ENCODE data around the gene DGKI. TPM values are rescaled to one million over a fixed set of nuclear protein-coding genes. Genes with fewer than 3 reads are reported as not detected.

The DGKI gene
- total RNA-seq, 1 experiment from 2014 or later: not detected

DNA sequence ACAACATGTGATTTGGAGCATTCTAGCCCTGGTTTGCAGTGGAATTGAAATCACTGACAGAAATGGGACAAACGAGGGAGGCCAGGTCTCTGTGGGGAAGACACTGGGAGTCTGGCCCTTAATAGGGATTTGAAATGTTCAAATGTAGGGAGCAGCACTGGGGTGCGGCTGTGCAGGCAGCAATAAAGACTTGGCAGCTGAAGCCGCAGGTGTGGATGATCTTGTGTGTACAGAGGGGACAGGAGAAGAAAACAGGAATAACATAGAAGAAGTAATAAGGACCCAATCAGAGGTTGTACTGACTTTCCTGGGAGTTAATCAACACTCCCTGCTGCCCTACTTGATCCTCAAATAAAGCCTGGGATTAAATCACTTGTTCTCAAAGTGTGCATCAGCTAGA is 375.6 kb downstream of the DGKI start:
- H3K27me3 ChIP-seq (ENCODE audit: low read length): no peaks in the 10 kb centered on the region
- no peak overlapping the region for H3K27ac ChIP-seq (ENCODE audit: low read length)
- no peak overlapping the region for H3K4me2 ChIP-seq (ENCODE audit: low read depth, low read length, poor library complexity, severe bottlenecking)
- H3K4me1 ChIP-seq (ENCODE audit: low read length): peaks cover 8% of the 10 kb centered on the region
- H3K36me3 ChIP-seq (ENCODE audit: insufficient read depth, low read length): no peaks in the 10 kb centered on the region
- no peak overlapping the region for H3K9ac ChIP-seq (ENCODE audit: low read length)
- no peak for DNase-seq
- no peaks in the 10 kb centered on the region for H3K9me3 ChIP-seq (ENCODE audit: low read length)
- H4K20me1 ChIP-seq (ENCODE audit: insufficient read depth, low read depth, low read length): no peaks in the 10 kb centered on the region
- no peak overlapping the region for H2AFZ ChIP-seq (ENCODE audit: low read length)
- H3K4me3 ChIP-seq (ENCODE audit: low read length): no peak overlapping the region
- no peaks in the 10 kb centered on the region for H3K9me2 ChIP-seq (replicated peaks; ENCODE audit: insufficient read depth, low read length)
- no peaks in the 10 kb centered on the region for H3K79me2 ChIP-seq (ENCODE audit: low read length)

DNA sequence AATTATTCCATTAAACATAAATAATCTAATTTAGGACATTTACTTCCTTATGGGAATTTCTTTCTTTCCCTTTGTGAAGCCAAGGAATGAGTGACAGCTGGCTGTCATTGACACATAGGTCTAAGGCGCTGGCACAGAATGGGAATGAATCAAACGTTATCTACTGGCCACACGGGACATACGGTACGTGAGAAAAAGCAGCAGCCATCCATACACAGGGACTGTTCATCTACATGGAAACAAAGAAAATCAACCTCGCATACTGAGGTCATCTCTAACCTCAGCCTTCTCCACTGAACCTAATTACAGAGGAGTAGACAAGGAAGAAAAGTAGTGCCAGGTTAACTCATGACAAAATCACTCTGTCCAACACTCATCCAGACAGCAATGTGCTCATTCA is 376.9 kb downstream of the DGKI start:
- no peak overlapping the region for H3K27ac ChIP-seq (ENCODE audit: low read length)
- no peaks in the 10 kb centered on the region for H3K27me3 ChIP-seq (ENCODE audit: low read length)
- no peak overlapping the region for H3K9ac ChIP-seq (ENCODE audit: low read length)
- H3K4me2 ChIP-seq (ENCODE audit: low read depth, low read length, poor library complexity, severe bottlenecking): no peak overlapping the region
- H3K9me3 ChIP-seq (ENCODE audit: low read length): no peaks in the 10 kb centered on the region
- H4K20me1 ChIP-seq (ENCODE audit: insufficient read depth, low read depth, low read length): no peaks in the 10 kb centered on the region
- no peak for DNase-seq
- H3K36me3 ChIP-seq (ENCODE audit: insufficient read depth, low read length): no peaks in the 10 kb centered on the region
- no peaks in the 10 kb centered on the region for H3K9me2 ChIP-seq (replicated peaks; ENCODE audit: insufficient read depth, low read length)
- H3K4me3 ChIP-seq (ENCODE audit: low read length): no peak overlapping the region
- no peaks in the 10 kb centered on the region for H3K79me2 ChIP-seq (ENCODE audit: low read length)
- H3K4me1 ChIP-seq (ENCODE audit: low read length): peaks cover 10% of the 10 kb centered on the region
- no peak overlapping the region for H2AFZ ChIP-seq (ENCODE audit: low read length)

DNA sequence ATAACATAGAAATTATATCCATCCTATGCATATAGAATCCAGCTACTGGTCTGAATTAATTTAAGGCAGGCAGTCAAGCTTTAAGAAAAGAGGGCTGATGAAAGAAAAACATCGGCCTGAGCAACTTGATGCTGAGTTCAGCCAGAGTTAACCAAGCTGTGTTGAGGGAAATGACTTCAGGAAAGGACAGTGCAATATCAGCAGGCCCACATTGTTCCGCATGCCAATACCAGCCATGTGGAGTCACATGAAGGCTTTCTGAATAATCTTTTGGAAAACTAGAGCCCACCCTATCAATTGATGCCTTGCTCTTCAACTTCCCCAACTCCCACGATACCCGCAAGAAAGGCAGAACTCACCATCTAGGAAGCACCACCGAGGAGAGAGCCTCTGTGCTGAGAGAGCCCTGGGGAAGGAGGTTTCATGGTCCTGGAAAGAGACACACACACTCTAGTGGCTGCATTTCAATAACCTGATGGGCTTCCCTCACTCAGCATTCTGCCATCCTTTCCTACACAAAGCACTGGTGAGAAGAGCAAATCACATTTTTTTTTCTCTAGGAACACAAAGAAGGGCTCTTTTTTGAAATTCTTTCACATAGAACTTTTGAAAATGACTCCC is 377.5 kb downstream of the DGKI start:
- H3K9me3 ChIP-seq (ENCODE audit: low read length): no peaks in the 10 kb centered on the region
- no peaks in the 10 kb centered on the region for H3K79me2 ChIP-seq (ENCODE audit: low read length)
- H3K36me3 ChIP-seq (ENCODE audit: insufficient read depth, low read length): no peaks in the 10 kb centered on the region
- H4K20me1 ChIP-seq (ENCODE audit: insufficient read depth, low read depth, low read length): no peaks in the 10 kb centered on the region
- no peak overlapping the region for H3K4me3 ChIP-seq (ENCODE audit: low read length)
- peaks cover 10% of the 10 kb centered on the region for H3K4me1 ChIP-seq (ENCODE audit: low read length)
- no peak overlapping the region for H3K27ac ChIP-seq (ENCODE audit: low read length)
- no peak overlapping the region for H3K9ac ChIP-seq (ENCODE audit: low read length)
- DNase-seq: no peak
- no peaks in the 10 kb centered on the region for H3K27me3 ChIP-seq (ENCODE audit: low read length)
- H2AFZ ChIP-seq (ENCODE audit: low read length): no peak overlapping the region
- no peak overlapping the region for H3K4me2 ChIP-seq (ENCODE audit: low read depth, low read length, poor library complexity, severe bottlenecking)
- no peaks in the 10 kb centered on the region for H3K9me2 ChIP-seq (replicated peaks; ENCODE audit: insufficient read depth, low read length)

DNA sequence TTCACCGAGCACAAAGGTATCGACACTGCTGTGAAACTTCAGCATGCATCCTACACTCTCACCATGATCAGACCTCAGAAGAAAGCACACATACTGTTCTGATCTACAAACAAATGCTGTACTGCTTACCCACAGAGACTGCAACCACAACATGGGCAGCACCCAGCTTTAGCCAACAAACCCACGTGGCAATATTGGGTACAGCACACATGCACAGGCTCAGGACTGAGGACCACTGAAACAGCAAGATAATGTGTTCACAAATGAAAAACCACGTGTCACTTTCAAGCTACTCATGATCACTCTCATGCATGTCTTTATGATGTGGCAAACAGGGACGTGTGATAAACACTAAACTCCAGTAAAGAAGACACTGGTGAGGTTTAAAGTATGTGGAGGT is 383.9 kb downstream of the DGKI start:
- Histone ChIP-seq H3K27ac (ENCODE audit: low read length) (no peak overlapping the region), H2AFZ (ENCODE audit: low read length) (no peak overlapping the region; the same call in 1 of the 2 replicates), H3K36me3 (ENCODE audit: insufficient read depth, low read length) (no peaks in the 10 kb centered on the region), H3K9me2 (replicated peaks; ENCODE audit: insufficient read depth, low read length) (no peaks in the 10 kb centered on the region), H4K20me1 (ENCODE audit: insufficient read depth, low read depth, low read length) (no peaks in the 10 kb centered on the region), H3K4me2 (ENCODE audit: low read depth, low read length, poor library complexity, severe bottlenecking) (no peak overlapping the region), H3K4me3 (ENCODE audit: low read length) (no peak overlapping the region), H3K4me1 (ENCODE audit: low read length) (peaks cover 10% of the 10 kb centered on the region), H3K9me3 (ENCODE audit: low read length) (no peaks in the 10 kb centered on the region), H3K9ac (ENCODE audit: low read length) (no peak overlapping the region), H3K27me3 (ENCODE audit: low read length) (no peaks in the 10 kb centered on the region), H3K79me2 (ENCODE audit: low read length) (no peaks in the 10 kb centered on the region)
- DNase-seq: no peak

DNA sequence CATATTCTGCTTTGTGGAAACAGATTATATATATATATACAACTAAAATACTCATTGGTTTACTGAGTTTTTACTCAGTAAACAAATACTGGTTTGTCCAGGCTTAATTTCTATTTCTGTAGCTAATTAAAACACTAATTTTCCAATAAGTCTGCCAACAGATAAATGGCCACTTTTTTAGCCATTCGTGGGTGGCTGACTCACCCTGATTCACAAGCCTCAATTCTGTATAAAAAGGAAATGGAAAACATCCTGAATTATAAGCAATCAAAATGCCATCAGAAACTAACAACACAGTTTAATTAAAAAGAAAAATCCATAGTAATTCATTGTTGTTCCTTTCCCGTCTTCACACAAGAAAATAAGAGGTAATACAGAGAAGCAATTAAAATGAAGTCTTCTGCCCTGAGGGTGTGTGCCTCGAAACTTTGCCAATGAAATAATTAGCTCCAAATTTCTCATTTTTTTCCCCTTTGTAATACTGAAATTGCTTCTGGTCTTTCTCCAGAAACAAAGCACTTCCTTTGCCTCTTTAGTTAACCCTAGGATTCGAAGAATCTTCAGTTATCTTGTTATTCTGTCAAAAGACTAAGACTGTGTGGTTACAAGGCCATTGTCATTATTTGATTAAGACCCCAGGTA is 384.6 kb downstream of the DGKI start:
- Histone ChIP-seq H3K27ac (ENCODE audit: low read length) (no peak overlapping the region), H4K20me1 (ENCODE audit: insufficient read depth, low read depth, low read length) (no peaks in the 10 kb centered on the region), H3K9ac (ENCODE audit: low read length) (no peak overlapping the region), H3K36me3 (ENCODE audit: insufficient read depth, low read length) (no peaks in the 10 kb centered on the region), H3K9me2 (replicated peaks; ENCODE audit: insufficient read depth, low read length) (no peaks in the 10 kb centered on the region), H3K79me2 (ENCODE audit: low read length) (no peaks in the 10 kb centered on the region), H3K27me3 (ENCODE audit: low read length) (no peaks in the 10 kb centered on the region), H3K4me3 (ENCODE audit: low read length) (no peak overlapping the region), H2AFZ (ENCODE audit: low read length) (peak overlapping the region; percentile 48; the same call in 1 of the 2 replicates), H3K4me2 (ENCODE audit: low read depth, low read length, poor library complexity, severe bottlenecking) (no peak overlapping the region), H3K9me3 (ENCODE audit: low read length) (no peaks in the 10 kb centered on the region), H3K4me1 (ENCODE audit: low read length) (peaks cover 10% of the 10 kb centered on the region)
- DNase-seq: no peak

DNA sequence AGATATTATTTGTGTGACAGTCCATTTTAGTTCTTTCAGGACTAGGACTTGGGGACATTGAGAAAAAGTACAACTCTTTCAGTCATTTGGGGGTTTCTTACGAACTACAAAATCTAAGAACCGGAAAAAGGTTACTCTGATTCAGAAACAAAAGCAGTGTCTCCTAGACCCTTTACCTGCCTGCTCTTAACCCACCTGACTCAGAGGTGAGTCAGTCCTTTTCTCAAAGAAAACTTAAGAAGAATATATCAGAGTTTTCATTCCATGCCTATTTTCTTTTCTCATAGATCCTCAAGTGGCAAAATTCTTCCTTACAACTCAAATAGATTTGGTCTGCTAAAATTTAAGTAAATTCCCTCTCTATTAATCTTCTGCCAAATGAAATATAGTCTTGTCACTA is 388.4 kb downstream of the DGKI start:
- Histone ChIP-seq H3K79me2 (ENCODE audit: low read length) (no peaks in the 10 kb centered on the region), H3K9me2 (replicated peaks; ENCODE audit: insufficient read depth, low read length) (no peaks in the 10 kb centered on the region), H3K36me3 (ENCODE audit: insufficient read depth, low read length) (no peaks in the 10 kb centered on the region), H3K9ac (ENCODE audit: low read length) (no peak overlapping the region), H3K27me3 (ENCODE audit: low read length) (no peaks in the 10 kb centered on the region), H3K4me2 (ENCODE audit: low read depth, low read length, poor library complexity, severe bottlenecking) (no peak overlapping the region), H2AFZ (ENCODE audit: low read length) (no peak overlapping the region), H3K27ac (ENCODE audit: low read length) (no peak overlapping the region), H4K20me1 (ENCODE audit: insufficient read depth, low read depth, low read length) (no peaks in the 10 kb centered on the region), H3K4me3 (ENCODE audit: low read length) (no peak overlapping the region), H3K4me1 (ENCODE audit: low read length) (peaks cover 8% of the 10 kb centered on the region), H3K9me3 (ENCODE audit: low read length) (no peaks in the 10 kb centered on the region)
- DNase-seq: no peak

DNA sequence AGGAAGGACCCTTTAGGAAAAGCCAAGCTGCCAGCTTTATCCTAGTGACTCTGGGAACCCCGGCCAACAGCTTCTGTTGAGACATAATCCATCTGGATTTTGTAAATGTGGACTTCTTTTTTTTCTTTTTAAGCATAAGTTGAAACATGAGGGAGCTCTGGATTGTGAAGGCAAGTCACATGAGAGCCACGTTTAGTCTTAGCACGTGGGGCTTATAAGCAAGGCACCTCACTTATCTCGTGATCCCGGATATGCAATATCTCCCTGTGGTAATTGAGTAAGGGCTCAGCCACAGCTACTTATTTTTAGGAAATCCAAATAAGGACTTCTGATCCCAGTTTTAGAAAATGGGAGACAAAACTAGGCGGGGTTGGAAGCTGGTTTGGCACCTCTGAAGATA is 392.0 kb downstream of the DGKI start:
- Histone ChIP-seq H3K79me2 (ENCODE audit: low read length) (no peaks in the 10 kb centered on the region), H3K9me2 (replicated peaks; ENCODE audit: insufficient read depth, low read length) (no peaks in the 10 kb centered on the region), H2AFZ (ENCODE audit: low read length) (no peak overlapping the region), H3K4me1 (ENCODE audit: low read length) (peaks cover 23% of the 10 kb centered on the region), H3K4me3 (ENCODE audit: low read length) (no peak overlapping the region), H3K9me3 (ENCODE audit: low read length) (no peaks in the 10 kb centered on the region), H4K20me1 (ENCODE audit: insufficient read depth, low read depth, low read length) (no peaks in the 10 kb centered on the region), H3K36me3 (ENCODE audit: insufficient read depth, low read length) (no peaks in the 10 kb centered on the region), H3K4me2 (ENCODE audit: low read depth, low read length, poor library complexity, severe bottlenecking) (no peak overlapping the region), H3K27me3 (ENCODE audit: low read length) (no peaks in the 10 kb centered on the region), H3K9ac (ENCODE audit: low read length) (no peak overlapping the region), H3K27ac (ENCODE audit: low read length) (no peak overlapping the region)
- no peak for DNase-seq

DNA sequence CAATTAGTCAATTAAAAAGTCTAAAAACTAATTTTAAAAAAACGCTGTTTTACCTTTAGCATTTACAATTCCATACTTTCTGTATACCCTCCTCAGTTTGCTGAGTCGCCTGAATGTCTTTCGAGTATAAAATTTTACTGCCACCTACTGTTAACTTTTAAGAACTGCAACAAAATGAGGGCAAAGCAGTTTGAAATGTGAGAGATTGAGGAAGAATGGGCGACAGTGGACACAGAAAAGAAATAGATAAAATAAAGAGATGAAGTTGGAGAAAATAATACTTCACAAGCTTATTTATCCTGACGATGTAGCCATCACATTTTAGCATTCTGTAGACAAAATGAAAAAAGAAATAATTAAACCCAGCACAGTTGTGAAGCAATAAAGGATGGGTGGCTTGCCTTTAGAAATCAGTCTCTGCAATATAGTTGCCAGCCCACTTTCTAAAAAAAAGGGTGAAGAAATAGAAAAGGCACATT is 392.5 kb downstream of the DGKI start:
- no peak overlapping the region for H2AFZ ChIP-seq (ENCODE audit: low read length)
- no peak overlapping the region for H3K4me2 ChIP-seq (ENCODE audit: low read depth, low read length, poor library complexity, severe bottlenecking)
- peaks cover 23% of the 10 kb centered on the region for H3K4me1 ChIP-seq (ENCODE audit: low read length)
- no peaks in the 10 kb centered on the region for H3K79me2 ChIP-seq (ENCODE audit: low read length)
- H3K9me3 ChIP-seq (ENCODE audit: low read length): no peaks in the 10 kb centered on the region
- DNase-seq: peak; percentile 79
- no peaks in the 10 kb centered on the region for H3K36me3 ChIP-seq (ENCODE audit: insufficient read depth, low read length)
- no peak overlapping the region for H3K27ac ChIP-seq (ENCODE audit: low read length)
- H3K9me2 ChIP-seq (replicated peaks; ENCODE audit: insufficient read depth, low read length): no peaks in the 10 kb centered on the region
- no peaks in the 10 kb centered on the region for H3K27me3 ChIP-seq (ENCODE audit: low read length)
- no peak overlapping the region for H3K9ac ChIP-seq (ENCODE audit: low read length)
- H4K20me1 ChIP-seq (ENCODE audit: insufficient read depth, low read depth, low read length): no peaks in the 10 kb centered on the region
- no peak overlapping the region for H3K4me3 ChIP-seq (ENCODE audit: low read length)

Data from Karpas-422 (cell line).